Activated T-cell treated with anti-CD3 and anti-CD28 coated beads for 4 hours (primary cell): ENCODE results near the gene SULT2B1.

Experiments
- DNase-seq: peaks from one replicate; pipeline ENCODE4 v3.0.0-alpha.2; 2020

Gene SULT2B1

GRCh38 chr19:48603850-48604249 lies 51.9 kb downstream of the SULT2B1 start:
- no peak for DNase-seq

DNA sequence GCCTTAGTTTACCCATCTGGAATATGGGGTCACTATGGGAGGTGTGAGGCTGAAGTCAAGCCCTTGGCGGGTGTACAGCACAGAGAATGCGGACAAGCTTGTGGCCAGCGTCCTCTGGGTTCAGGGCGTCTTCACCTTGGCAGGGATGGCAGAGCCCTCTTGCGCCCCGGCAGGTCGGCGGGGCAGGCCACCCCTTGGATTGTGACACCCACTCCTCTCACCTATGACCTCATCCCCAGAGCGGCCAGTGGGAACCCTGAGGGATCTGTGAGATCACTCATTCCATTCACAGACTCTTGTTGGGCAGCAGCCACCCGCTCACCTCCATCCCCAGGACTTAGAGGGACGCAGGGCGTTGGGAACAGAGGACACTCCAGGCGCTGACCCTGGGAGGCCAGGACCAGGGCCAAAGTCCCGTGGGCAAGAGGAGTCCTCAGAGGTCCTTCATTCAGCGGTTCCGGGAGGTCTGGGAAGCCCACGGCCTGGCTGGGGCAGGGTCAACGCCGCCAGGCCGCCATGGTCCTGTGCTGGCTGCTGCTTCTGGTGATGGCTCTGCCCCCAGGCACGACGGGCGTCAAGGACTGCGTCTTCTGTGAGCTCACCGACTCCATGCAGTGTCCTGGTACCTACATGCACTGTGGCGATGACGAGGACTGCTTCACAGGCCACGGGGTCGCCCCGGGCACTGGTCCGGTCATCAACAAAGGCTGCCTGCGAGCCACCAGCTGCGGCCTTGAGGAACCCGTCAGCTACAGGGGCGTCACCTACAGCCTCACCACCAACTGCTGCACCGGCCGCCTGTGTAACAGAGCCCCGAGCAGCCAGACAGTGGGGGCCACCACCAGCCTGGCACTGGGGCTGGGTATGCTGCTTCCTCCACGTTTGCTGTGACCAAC lies 54.7 kb downstream of the SULT2B1 start, which contains the start of gene SPACA4:
Gene SPACA4 (plus strand): TSS at position 280 of the 896 bp plus-strand sequence. CDS start 237 bp downstream, at position 517.
- DNase-seq, result no peak

DNA sequence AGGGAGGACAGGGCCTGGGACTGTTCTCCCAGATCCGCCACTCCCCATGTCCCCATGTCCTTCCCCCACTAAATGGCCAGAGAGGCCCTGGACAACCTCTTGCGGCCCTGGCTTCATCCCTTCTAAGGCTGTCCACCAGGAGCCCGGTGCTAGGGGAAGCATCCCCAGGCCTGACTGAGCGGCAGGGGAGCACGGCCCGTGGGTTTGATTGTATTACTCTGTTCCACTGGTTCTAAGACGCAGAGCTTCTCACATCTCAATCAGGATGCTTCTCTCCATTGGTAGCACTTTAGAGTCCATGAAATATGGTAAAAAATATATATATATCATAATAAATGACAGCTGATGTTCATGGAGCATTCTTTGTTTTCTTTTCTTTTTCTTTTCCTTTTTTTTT lies 55.4 kb downstream of the SULT2B1 start:
- DNase-seq, result no peak

DNA sequence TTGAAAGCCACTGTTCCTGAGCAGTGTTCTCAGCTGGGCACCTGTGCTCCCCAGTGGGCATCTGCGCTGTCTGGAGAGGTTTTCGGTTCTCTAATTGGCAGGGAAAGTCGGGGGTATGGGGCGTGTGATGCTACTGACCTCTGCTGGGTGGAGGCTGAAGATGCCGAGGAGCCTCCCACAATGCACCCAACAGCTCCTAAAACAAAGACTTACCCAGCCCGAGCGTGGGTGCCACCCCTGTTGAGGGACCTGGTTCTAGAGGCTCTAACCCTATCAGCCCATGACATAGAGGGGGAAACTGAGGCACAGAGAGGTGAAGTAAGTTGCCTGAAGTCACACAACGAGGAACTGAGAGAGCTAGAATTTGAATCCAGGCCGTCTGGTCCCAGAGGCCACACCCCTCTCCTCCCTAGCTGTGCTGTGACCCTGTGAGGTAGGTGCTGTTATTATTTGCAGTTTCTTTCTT lies 56.9 kb downstream of the SULT2B1 start:
- no peak for DNase-seq

DNA sequence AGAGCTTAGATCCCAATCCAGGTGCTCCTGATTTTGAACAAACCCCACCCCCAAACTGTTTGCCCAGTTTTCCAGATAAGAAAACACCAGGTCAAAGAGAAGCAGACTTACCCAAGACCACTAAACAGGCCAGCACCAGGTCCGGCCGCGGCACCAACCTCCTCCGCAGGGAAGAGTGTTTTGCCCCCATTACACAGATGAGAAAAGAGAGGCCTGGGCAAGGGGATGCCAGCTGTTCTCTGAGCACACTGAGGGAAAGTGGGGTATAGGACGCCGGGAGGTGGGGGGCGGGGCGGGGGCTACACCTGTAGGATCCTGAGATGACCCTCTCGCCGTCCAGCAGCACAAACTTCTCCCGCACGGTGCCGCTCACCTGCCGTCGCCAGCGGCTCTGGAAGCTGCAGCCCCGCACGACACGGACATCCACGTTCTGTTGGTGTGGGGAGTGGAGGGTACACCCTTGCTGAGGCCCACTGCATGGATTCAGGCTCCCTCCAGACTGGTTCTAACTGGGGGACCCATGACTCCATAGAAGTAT lies 57.7 kb downstream of the SULT2B1 start:
- no peak for DNase-seq

GRCh38 chr19:48611872-48612271 lies 59.9 kb downstream of the SULT2B1 start:
- no peak for DNase-seq

GRCh38 chr19:48613024-48613851 lies 61.3 kb downstream of the SULT2B1 start:
- DNase-seq, result no peak

- no peak for DNase-seq
Measured at GRCh38 chr19:48613852-48614435, 62.0 kb downstream of the SULT2B1 start.

- DNase-seq, result no peak
Measured at GRCh38 chr19:48614436-48615230, 62.7 kb downstream of the SULT2B1 start, which contains the start of gene FAM83E. FAM83E (minus strand) TSS chr19:48615076; CDS start chr19:48613372, 1,704 bp downstream.

DNA sequence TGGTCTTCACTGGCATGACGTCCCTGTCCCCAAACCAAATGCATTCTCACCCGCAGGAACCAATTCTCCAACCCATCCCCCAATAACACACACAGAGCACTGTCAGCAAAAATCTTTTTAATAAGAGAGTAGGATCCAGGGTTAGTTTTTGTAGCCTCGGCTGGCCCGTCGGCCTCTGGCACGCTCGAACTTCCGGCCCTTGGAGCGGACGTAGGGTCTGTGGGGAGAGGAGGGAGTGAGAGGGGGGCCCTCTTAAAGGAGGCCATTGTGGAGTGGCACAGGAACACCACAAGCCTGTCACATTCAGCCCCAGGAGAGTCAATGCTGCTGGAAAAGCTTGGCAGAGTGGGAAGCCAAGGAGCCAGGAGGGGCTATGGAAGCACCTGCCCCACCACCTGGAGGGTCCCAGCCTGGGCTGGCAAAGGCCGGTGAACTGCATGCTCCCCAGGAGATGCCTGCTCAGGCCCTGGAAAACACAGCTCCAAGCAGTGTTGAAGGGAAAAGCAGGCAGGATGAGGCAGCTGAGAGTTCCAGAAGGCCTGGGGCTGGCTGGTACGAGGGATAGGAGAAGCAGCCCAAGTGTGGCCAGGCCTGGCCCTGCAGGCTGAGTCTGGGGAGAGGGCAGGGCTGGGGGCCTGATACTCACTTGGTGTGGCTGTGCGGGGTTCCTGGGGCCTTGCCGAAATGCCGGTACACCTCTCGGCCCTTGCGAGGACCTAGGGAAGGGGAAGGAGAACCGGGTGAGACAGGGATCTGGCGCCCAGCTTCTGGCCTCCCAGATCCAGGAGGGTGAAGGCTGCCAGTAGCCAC lies 63.5 kb downstream of the SULT2B1 start:
- DNase-seq, result no peak

- DNase-seq, result no peak
Measured at GRCh38 chr19:48616041-48616436, 64.1 kb downstream of the SULT2B1 start.

- no peak for DNase-seq
Measured at GRCh38 chr19:48616491-48617056, 64.6 kb downstream of the SULT2B1 start.

DNA sequence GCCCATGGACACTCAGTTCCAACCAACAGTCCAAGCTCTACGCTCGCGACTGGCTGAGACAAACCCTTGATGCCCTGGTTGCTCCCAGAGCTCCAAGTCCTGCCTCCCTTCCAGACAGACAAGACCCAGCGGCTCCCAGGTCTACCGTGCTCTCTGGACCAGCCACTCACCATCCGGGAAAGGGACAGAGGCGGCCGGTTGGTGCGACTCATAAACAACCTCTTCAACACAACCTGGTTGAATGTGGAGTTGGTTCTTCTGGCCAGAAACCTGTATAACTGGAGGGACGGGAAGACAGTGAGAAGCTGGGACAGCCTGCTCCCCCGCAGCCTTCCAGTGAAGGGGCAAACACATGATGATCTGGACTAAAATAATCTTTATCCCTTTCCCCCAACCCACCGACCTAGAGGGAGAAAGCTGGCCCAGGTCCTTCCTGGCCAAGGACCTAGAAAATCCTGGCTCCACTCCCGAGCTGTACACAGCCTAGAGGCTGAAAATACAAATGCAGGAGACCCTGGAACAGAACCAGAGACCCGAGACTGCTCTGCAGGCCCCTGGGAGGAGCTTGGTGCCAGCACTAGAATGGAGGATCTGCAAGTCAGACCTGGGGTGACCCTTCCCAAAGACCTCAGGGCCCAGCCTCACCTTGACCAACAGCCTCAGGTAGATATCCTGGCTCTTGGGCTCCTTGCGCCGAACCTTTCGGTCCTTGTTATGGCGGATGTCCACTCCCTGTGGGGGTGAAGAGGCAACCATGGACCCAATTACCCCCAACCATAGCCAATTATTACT lies 65.4 kb downstream of the SULT2B1 start:
- DNase-seq, result no peak

GRCh38 chr19:48618278-48618915 lies 66.4 kb downstream of the SULT2B1 start:
- no peak for DNase-seq

GRCh38 chr19:48618916-48619691 lies 67.1 kb downstream of the SULT2B1 start, which contains the start of the genes RPL18 and SPHK2:
RPL18 (minus strand) TSS chr19:48619178; CDS start chr19:48619143, 35 bp downstream.
SPHK2 (plus strand) TSS chr19:48619506; CDS start chr19:48620515, 1,009 bp downstream.
- peak; percentile 92 for DNase-seq

DNA sequence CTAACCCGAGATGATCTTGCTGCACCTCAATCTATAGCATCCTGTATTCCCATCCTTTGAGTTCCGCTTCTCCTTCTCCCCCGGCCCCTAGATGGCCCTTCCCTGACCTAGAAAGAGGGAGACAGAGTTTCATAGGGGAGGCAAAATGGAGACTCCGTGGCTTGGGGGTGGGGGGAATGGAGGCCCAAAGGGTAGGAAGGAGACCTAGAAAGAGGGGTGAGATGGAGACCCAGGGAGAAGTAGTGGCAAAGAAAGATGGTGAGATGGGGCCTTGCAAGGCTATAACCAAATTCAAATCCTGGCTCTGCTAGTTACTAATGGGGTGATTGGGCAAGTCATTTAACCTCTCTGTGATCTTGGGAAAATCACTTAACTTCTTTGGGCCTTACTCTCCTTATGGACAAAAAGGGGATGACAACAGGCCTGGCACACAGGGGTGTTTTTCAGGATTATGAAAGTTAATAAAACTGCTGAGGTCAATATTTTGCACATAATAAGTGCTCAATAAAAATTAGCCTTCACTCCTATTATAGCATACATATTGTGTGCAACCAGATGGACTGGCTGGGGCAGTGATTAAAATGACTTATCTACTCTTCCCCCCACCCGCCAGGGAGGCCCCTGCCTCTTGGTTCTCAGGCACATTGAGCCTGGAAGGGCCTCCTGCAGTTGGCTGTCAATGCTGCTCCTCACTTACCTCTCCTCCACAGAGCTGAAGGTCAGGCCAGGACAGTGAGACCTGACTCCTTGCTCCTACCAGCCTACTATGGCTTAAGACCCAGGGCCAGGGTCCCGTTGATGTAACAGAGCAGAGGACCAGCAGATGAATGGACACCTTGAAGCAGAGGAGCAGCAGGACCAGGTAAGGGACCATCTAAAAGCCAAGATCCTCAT lies 68.0 kb downstream of the SULT2B1 start:
- DNase-seq, result no peak

DNA sequence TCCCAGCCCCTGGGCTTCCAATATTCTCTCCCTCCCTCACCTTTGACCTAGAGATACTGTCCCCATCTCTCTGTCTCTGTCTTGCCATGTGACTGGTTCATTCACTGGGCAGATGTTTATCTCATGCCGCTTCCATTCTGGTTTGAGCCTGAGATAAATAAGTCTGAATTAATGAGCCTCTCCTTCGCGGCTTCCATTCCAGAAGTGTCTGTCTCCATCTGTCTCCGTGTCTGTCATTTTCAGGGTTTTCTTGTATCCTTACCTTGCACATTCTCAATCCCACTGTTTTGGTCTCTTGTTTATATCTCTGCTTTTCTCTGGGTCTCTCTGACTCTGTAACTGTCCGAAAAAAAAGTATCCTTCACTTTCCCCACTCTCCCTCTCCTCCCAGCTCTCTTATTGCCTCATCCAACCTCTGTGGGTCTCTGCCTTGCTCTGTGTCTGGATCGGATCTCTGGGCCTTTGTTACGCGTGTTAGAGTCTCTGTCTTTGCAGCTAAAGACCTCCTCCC lies 71.6 kb downstream of the SULT2B1 start:
- no peak for DNase-seq
